OCI-LY7 (cell line): Measurements from ENCODE around the gene MOB3B. TPM values are rescaled to one million over a fixed set of nuclear protein-coding genes. Genes with fewer than 3 reads are reported as not detected.

ENCODE experiments used
- BruUV-seq: library from RNA; stranded (reverse); fragments of 400-500 nt; replicated peaks from 2 replicates; lab custom pipeline; 2021; lab: Mats Ljungman, UMichigan
- CTCF ChIA-PET: fragments of 300-600 bp; sonication (Branson Sonifier 250); formaldehyde crosslinking; loops from one replicate; lab custom pipeline; 2022; ENCODE audit warnings: antibody characterized with exemption; ENCODE audit not compliant: unreplicated experiment; lab: Charles Lee
- POLR2A ChIA-PET: fragments of 300-600 bp; sonication (Branson Sonifier 250); formaldehyde crosslinking; loops from one replicate; lab custom pipeline; 2022; ENCODE audit warnings: antibody characterized with exemption; lab: Charles Lee
- DNase-seq: peaks from one replicate; pipeline ENCODE4 v3.0.0-alpha.2; 2015; ENCODE audit warnings: low spot score
- H2AFZ ChIP-seq: fragments of 200-600 bp; sonication (generic), shearing (Covaris generic); 2 replicates; pipeline ENCODE4 v1.6.1; 2014; ENCODE audit warnings: mild to moderate bottlenecking, antibody characterized with exemption, low read length, moderate library complexity
- H3K27ac ChIP-seq: fragments of 200-600 bp; sonication (generic); 2 replicates; pipeline ENCODE4 v1.5.1; 2014; ENCODE audit warnings: mixed run types, low read depth, mild to moderate bottlenecking, moderate library complexity, low read length, inconsistent platforms; ENCODE audit not compliant: poor library complexity, severe bottlenecking
- H3K36me3 ChIP-seq: fragments of 200-600 bp; sonication (generic); 2 replicates; pipeline ENCODE4 v1.6.1; 2014; ENCODE audit warnings: mild to moderate bottlenecking, antibody characterized with exemption, low read length, moderate library complexity, mixed read lengths; ENCODE audit not compliant: insufficient read depth
- H3K4me1 ChIP-seq: fragments of 200-600 bp; sonication (generic); 2 replicates; pipeline ENCODE4 v1.5.1; 2014; ENCODE audit warnings: mild to moderate bottlenecking, low read length; ENCODE audit not compliant: insufficient read depth, poor library complexity, severe bottlenecking
- H3K4me2 ChIP-seq: fragments of 200-600 bp; sonication (generic); 2 replicates; pipeline ENCODE4 v1.6.1; 2014; ENCODE audit warnings: mild to moderate bottlenecking, low read length
- H3K4me3 ChIP-seq: fragments of 200-600 bp; sonication (generic); 2 replicates; pipeline ENCODE4 v1.5.1; 2014; ENCODE audit warnings: mild to moderate bottlenecking, low read depth, low read length; ENCODE audit not compliant: poor library complexity, severe bottlenecking
- H3K79me2 ChIP-seq: fragments of 200-600 bp; sonication (generic); 2 replicates; pipeline ENCODE4 v1.6.1; 2016; ENCODE audit warnings: low read depth, mild to moderate bottlenecking, low read length, moderate library complexity, mixed read lengths; ENCODE audit not compliant: insufficient read depth
- H3K9me2 ChIP-seq: fragments of 200-600 bp; sonication (generic); 2 replicates; pipeline ENCODE4 v1.6.1; 2016; ENCODE audit warnings: mild to moderate bottlenecking, low read length, mixed read lengths; ENCODE audit not compliant: insufficient read depth
- H3K9me3 ChIP-seq: fragments of 200-600 bp; sonication (generic); 2 replicates; pipeline ENCODE4 v1.6.1; 2014; ENCODE audit warnings: mild to moderate bottlenecking, mixed run types, low read length, mixed read lengths
- H4K20me1 ChIP-seq: fragments of 200-600 bp; sonication (generic); 2 replicates; pipeline ENCODE4 v1.6.1; 2014; ENCODE audit warnings: mild to moderate bottlenecking, antibody characterized with exemption, low read length, moderate library complexity, mixed read lengths; ENCODE audit not compliant: insufficient read depth
- CTCF ChIP-seq: fragments of 200-600 bp; sonication (generic); conservative IDR thresholded peaks from 2 replicates; pipeline ENCODE4 v1.5.1; 2014; ENCODE audit warnings: mild to moderate bottlenecking, antibody characterized with exemption, low read length, moderate library complexity, mixed read lengths
- EZH2phosphoT487 ChIP-seq: fragments of 200-600 bp; sonication (generic); IDR thresholded peaks from 2 replicates; pipeline ENCODE4 v1.6.1; 2018; ENCODE audit warnings: low read depth, borderline replicate concordance, mild to moderate bottlenecking, mixed run types, antibody characterized with exemption, low read length, moderate library complexity, mixed read lengths
- intact Hi-C: fragments of 100-400 bp; cut with micrococcal nuclease; formaldehyde crosslinking; loops from one replicate; pipeline ENCODE4 v1.10.0; 2022; ENCODE audit not compliant: unreplicated experiment
- total RNA-seq, 2 experiments: library from RNA; depleted of rRNA in 1 of 2; stranded (reverse); fragments of >200 nt in 1 of 2; shearing (Covaris generic) in 1 of 2; gene quantifications; 2 replicates each; pipeline ENCODE4 v1.2.3, GENCODE V29; 2014 to 2022

Gene MOB3B
- total RNA-seq, 2 experiments from 2014 or later: 0.04 TPM; not detected in 1

GRCh38 chr9:27519466-27520465 is 9.8 kb downstream of the MOB3B start:
- no peaks in the 10 kb centered on the region for H3K9me2 ChIP-seq
- no peaks in the 10 kb centered on the region for H3K4me1 ChIP-seq
- ChIA-PET POLR2A (interaction anchor here (0.5 kb wide), 1 partner anchor 200 kb away, joined by 4 read pairs; no protein-coding TSS in a partner anchor), CTCF (no interaction called here)
- no TSS peak for BruUV-seq
- H3K4me2 ChIP-seq: no peak overlapping the region
- H3K79me2 ChIP-seq: no peaks in the 10 kb centered on the region
- intact Hi-C loops: no loop called here
- H3K4me3 ChIP-seq: no peak overlapping the region
- no peaks in the 10 kb centered on the region for H3K9me3 ChIP-seq
- no peak overlapping the region for H2AFZ ChIP-seq
- H4K20me1 ChIP-seq: no peaks in the 10 kb centered on the region
- no peak overlapping the region for H3K27ac ChIP-seq
- no peaks in the 10 kb centered on the region for H3K36me3 ChIP-seq
- DNase-seq: no peak
- TF ChIP-seq CTCF (no peak), EZH2phosphoT487 (no peak)

DNA sequence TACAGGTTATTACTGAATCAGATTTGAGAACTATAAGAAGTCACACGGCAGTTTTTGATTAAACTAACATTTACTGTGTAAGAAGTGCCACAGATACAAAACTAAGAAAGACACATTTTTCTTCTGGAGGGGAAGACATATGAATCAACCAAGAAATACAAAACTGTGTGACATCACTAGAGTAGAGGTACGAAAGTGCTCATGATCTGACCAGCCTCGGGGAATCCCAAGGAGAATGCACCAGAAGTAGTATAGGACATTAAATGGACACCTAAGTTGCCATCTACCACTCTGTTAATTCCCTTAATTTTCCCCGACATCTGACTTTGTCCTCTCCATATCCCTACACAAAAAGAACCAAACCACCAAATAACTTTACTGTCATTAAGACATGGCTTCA is 10.8 kb downstream of the MOB3B start:
- no peaks in the 10 kb centered on the region for H3K36me3 ChIP-seq
- intact Hi-C loops: no loop called here
- H3K79me2 ChIP-seq: no peaks in the 10 kb centered on the region
- CTCF ChIA-PET: no interaction called here
- H4K20me1 ChIP-seq: no peaks in the 10 kb centered on the region
- no peak overlapping the region for H2AFZ ChIP-seq
- TF ChIP-seq CTCF (no peak), EZH2phosphoT487 (no peak)
- no TSS peak for BruUV-seq
- POLR2A ChIA-PET: interaction anchor here (0.5 kb wide), 1 partner anchor 199 kb away, joined by 4 read pairs; no protein-coding TSS in a partner anchor
- H3K4me2 ChIP-seq: no peak overlapping the region
- H3K4me3 ChIP-seq: no peak overlapping the region
- H3K9me2 ChIP-seq: no peaks in the 10 kb centered on the region
- no peaks in the 10 kb centered on the region for H3K9me3 ChIP-seq
- no peak overlapping the region for H3K27ac ChIP-seq
- no peaks in the 10 kb centered on the region for H3K4me1 ChIP-seq
- DNase-seq: no peak

- no peaks in the 10 kb centered on the region for H3K36me3 ChIP-seq
- H3K4me2 ChIP-seq: no peak overlapping the region
- no peak overlapping the region for H3K4me3 ChIP-seq
- BruUV-seq: no TSS peak
- H3K4me1 ChIP-seq: no peaks in the 10 kb centered on the region
- intact Hi-C loops: no loop called here
- no peaks in the 10 kb centered on the region for H3K9me2 ChIP-seq
- ChIA-PET POLR2A (no interaction called here), CTCF (no interaction called here)
- H3K79me2 ChIP-seq: no peaks in the 10 kb centered on the region
- TF ChIP-seq CTCF (no peak), EZH2phosphoT487 (no peak)
- no peaks in the 10 kb centered on the region for H4K20me1 ChIP-seq
- DNase-seq: no peak
- no peaks in the 10 kb centered on the region for H3K9me3 ChIP-seq
- H2AFZ ChIP-seq: no peak overlapping the region
- no peak overlapping the region for H3K27ac ChIP-seq
Observed at GRCh38 chr9:27518006-27518405, 11.6 kb downstream of the MOB3B start.
